H9 (cell line): ENCODE measurements around the gene LPAR3. TPM values are rescaled to one million over a fixed set of nuclear protein-coding genes. Genes with fewer than 3 reads are reported as not detected.

Experiments used
- DNase-seq: peaks from one replicate; pipeline ENCODE4 v3.0.0-alpha.2; 2017
- H2AFZ ChIP-seq: one replicate; pipeline ENCODE4 v1.6.1; 2013; ENCODE audit warnings: mild to moderate bottlenecking, low read length, control low read depth, moderate library complexity
- H2AK5ac ChIP-seq: 2 replicates; pipeline ENCODE4 v1.6.1; 2013; ENCODE audit warnings: low read length, control low read depth, mixed read lengths; ENCODE audit not compliant: insufficient read length
- H2BK120ac ChIP-seq: one replicate; pipeline ENCODE4 v1.6.1; 2013; ENCODE audit warnings: low read depth, mild to moderate bottlenecking, low read length, control low read depth, inconsistent platforms; ENCODE audit not compliant: poor library complexity, severe bottlenecking
- H2BK12ac ChIP-seq: 2 replicates; pipeline ENCODE4 v1.6.1; 2013; ENCODE audit warnings: low read length, control low read depth, mixed read lengths, low read depth; ENCODE audit not compliant: insufficient read length
- H2BK15ac ChIP-seq: 2 replicates; pipeline ENCODE4 v1.6.1; 2013; ENCODE audit warnings: low read depth, low read length, control low read depth
- H2BK20ac ChIP-seq: one replicate; pipeline ENCODE4 v1.6.1; 2013; ENCODE audit warnings: low read depth, mild to moderate bottlenecking, low read length, control low read depth, inconsistent platforms; ENCODE audit not compliant: poor library complexity, severe bottlenecking
- H2BK5ac ChIP-seq: 2 replicates; pipeline ENCODE4 v1.6.1; 2013; ENCODE audit warnings: low read length, control low read depth, mixed read lengths; ENCODE audit not compliant: insufficient read length
- H3K14ac ChIP-seq: 2 replicates; pipeline ENCODE4 v1.6.1; 2013; ENCODE audit warnings: low read length, control low read depth; ENCODE audit not compliant: insufficient read depth
- H3K18ac ChIP-seq: 2 replicates; pipeline ENCODE4 v1.6.1; 2013; ENCODE audit warnings: low read depth, mild to moderate bottlenecking, mixed read lengths, low read length, control low read depth; ENCODE audit not compliant: insufficient read length
- H3K23ac ChIP-seq: 2 replicates; pipeline ENCODE4 v1.6.1; 2013; ENCODE audit warnings: low read length, control low read depth, mixed read lengths, low read depth; ENCODE audit not compliant: insufficient read length
- H3K23me2 ChIP-seq: 2 replicates; pipeline ENCODE4 v1.6.1; 2013; ENCODE audit warnings: low read depth, mild to moderate bottlenecking, mixed read lengths, low read length, control low read depth; ENCODE audit not compliant: insufficient read length, poor library complexity, severe bottlenecking
- H3K27ac ChIP-seq: 2 replicates; pipeline ENCODE4 v1.5.1; 2013; ENCODE audit warnings: low read length, control low read depth, mixed read lengths, low read depth; ENCODE audit not compliant: insufficient read length
- H3K27me3 ChIP-seq: 2 replicates; pipeline ENCODE4 v1.6.1; 2013; ENCODE audit warnings: low read length, control low read depth, inconsistent platforms; ENCODE audit not compliant: insufficient read depth
- H3K4ac ChIP-seq: 2 replicates; pipeline ENCODE4 v1.6.1; 2013; ENCODE audit warnings: low read depth, mild to moderate bottlenecking, control low read depth, inconsistent platforms, low read length, moderate library complexity
- H3K4me1 ChIP-seq: 2 replicates; pipeline ENCODE4 v1.6.1; 2013; ENCODE audit warnings: low read length, control low read depth, inconsistent platforms; ENCODE audit not compliant: insufficient read depth
- H3K4me2 ChIP-seq: 2 replicates; pipeline ENCODE4 v1.6.1; 2013; ENCODE audit warnings: low read length, control low read depth, mixed read lengths; ENCODE audit not compliant: insufficient read length, insufficient read depth
- H3K56ac ChIP-seq: 2 replicates; pipeline ENCODE4 v1.6.1; 2013; ENCODE audit warnings: low read depth, mild to moderate bottlenecking, mixed read lengths, low read length, control low read depth; ENCODE audit not compliant: insufficient read length
- H3K79me1 ChIP-seq: 2 replicates; pipeline ENCODE4 v1.6.1; 2013; ENCODE audit warnings: low read depth, mild to moderate bottlenecking, moderate library complexity, low read length, control low read depth, inconsistent platforms; ENCODE audit not compliant: insufficient read depth, poor library complexity, severe bottlenecking
- H3K79me2 ChIP-seq: 2 replicates; pipeline ENCODE4 v1.6.1; 2013; ENCODE audit warnings: low read length, control low read depth, inconsistent platforms; ENCODE audit not compliant: insufficient read depth
- H3K9ac ChIP-seq: 2 replicates; pipeline ENCODE4 v1.6.1; 2013; ENCODE audit warnings: low read length, control low read depth, mixed read lengths; ENCODE audit not compliant: insufficient read length; ENCODE audit errors: extremely low read depth
- H3K9me3 ChIP-seq: one replicate; pipeline ENCODE4 v1.6.1; 2013; ENCODE audit warnings: low read depth, low read length, inconsistent platforms; ENCODE audit not compliant: control insufficient read depth
- H3T11ph ChIP-seq: one replicate; pipeline ENCODE4 v1.6.1; 2013; ENCODE audit warnings: mild to moderate bottlenecking, low read length, control low read depth, inconsistent platforms
- H4K20me1 ChIP-seq: one replicate; pipeline ENCODE4 v1.6.1; 2013; ENCODE audit not compliant: control insufficient read depth, insufficient read length, insufficient read depth
- H4K5ac ChIP-seq: 2 replicates; pipeline ENCODE4 v1.6.1; 2013; ENCODE audit warnings: low read depth, mild to moderate bottlenecking, mixed read lengths, low read length, control low read depth; ENCODE audit not compliant: insufficient read length
- H4K8ac ChIP-seq: replicated peaks from 2 replicates; pipeline ENCODE4 v1.6.1; 2013; ENCODE audit warnings: low read length, control low read depth, mixed read lengths, low read depth; ENCODE audit not compliant: insufficient read length
- H4K91ac ChIP-seq: 2 replicates; pipeline ENCODE4 v1.6.1; 2013; ENCODE audit warnings: low read depth, mild to moderate bottlenecking, moderate library complexity, mixed read lengths, low read length, control low read depth; ENCODE audit not compliant: insufficient read length
- H3K27ac Mint-ChIP-seq, 3 experiments: 2 replicates in 2 of 3; 3 replicates in 1 of 3; pipeline ENCODE4 v1.8.0; 2020 to 2021; ENCODE audit warnings: mixed read lengths in 3 of 3, mild to moderate bottlenecking in 1 of 3, moderate library complexity in 1 of 3
- H3K27me3 Mint-ChIP-seq: 2 replicates; pipeline ENCODE4 v1.8.0; 2021; ENCODE audit warnings: low read depth, mild to moderate bottlenecking, moderate library complexity, mixed read lengths
- H3K36me3 Mint-ChIP-seq, 3 experiments: 2 replicates in 2 of 3; 3 replicates in 1 of 3; pipeline ENCODE4 v1.8.0; 2020 to 2021; ENCODE audit warnings: low read depth in 3 of 3, mixed read lengths in 3 of 3; ENCODE audit not compliant: insufficient read depth in 1 of 3
- H3K4me1 Mint-ChIP-seq, 2 experiments: 2 replicates each; pipeline ENCODE4 v1.8.0; 2020; ENCODE audit warnings: mixed read lengths in 2 of 2
- H3K4me3 Mint-ChIP-seq, 2 experiments: 2 replicates in 1 of 2; 3 replicates in 1 of 2; pipeline ENCODE4 v1.8.0; 2020 to 2021; ENCODE audit warnings: mild to moderate bottlenecking in 2 of 2, mixed read lengths in 2 of 2, moderate library complexity in 1 of 2
- H3K9me3 Mint-ChIP-seq, 2 experiments: 2 replicates in 1 of 2; 3 replicates in 1 of 2; pipeline ENCODE4 v1.8.0; 2020; ENCODE audit warnings: mild to moderate bottlenecking in 2 of 2, mixed read lengths in 2 of 2, moderate library complexity in 1 of 2
- CTCF ChIP-seq: fragments of 200-600 bp; sonication (generic); conservative IDR thresholded peaks from 3 replicates; pipeline ENCODE4 v1.8.0; 2021; ENCODE audit warnings: antibody characterized with exemption, mild to moderate bottlenecking
- WGBS: extraction: QIAGEN DNeasy Blood & Tissue Kit; methylation state at CpG from one replicate; pipeline ENCODE4 v1.1.7; 2013; ENCODE audit warnings: missing lambda C conversion rate, low lambda C conversion rate, mixed read lengths; ENCODE audit not compliant: insufficient read length; ENCODE audit errors: extremely low coverage; 5-methylcytosine and 5-hydroxymethylcytosine counted together
- total RNA-seq: library from RNA; stranded (reverse); gene quantifications from 2 replicates; pipeline ENCODE4 v1.2.1, GENCODE V29; 2021

Gene LPAR3
- total RNA-seq, 1 experiment from 2014 or later: 3.0 TPM

GRCh38 chr1:84809023-84809422, 84.0 kb downstream of the LPAR3 start:
- Histone ChIP-seq H3K23ac (no peak overlapping the region), H4K5ac (no peak overlapping the region), H3K23me2 (no peaks in the 10 kb centered on the region), H3K9me3 (no peaks in the 10 kb centered on the region), H3K9ac (no peak overlapping the region), H2BK20ac (no peak overlapping the region), H4K91ac (no peak overlapping the region), H3K79me1 (no peaks in the 10 kb centered on the region), H3K56ac (no peak overlapping the region), H4K20me1 (no peaks in the 10 kb centered on the region), H3K14ac (no peak overlapping the region), H3K4ac (no peak overlapping the region), H3K4me2 (no peak overlapping the region), H3K4me1 (no peaks in the 10 kb centered on the region), H2AK5ac (no peak overlapping the region), H2BK12ac (no peak overlapping the region), H2BK15ac (no peak overlapping the region), H3K27me3 (no peaks in the 10 kb centered on the region), H2AFZ (no peak overlapping the region), H3K27ac (no peak overlapping the region), H3K79me2 (no peaks in the 10 kb centered on the region), H4K8ac (no peak overlapping the region), H2BK5ac (no peak overlapping the region), H3T11ph (no peak overlapping the region), H3K18ac (no peak overlapping the region), H2BK120ac (no peak overlapping the region)
- no peaks in the 10 kb centered on the region for H3K27me3 Mint-ChIP-seq
- no peak overlapping the region for H3K27ac Mint-ChIP-seq
- H3K36me3 Mint-ChIP-seq: no peaks in the 10 kb centered on the region
- no CpG with 5 or more reads among the region's 3 CpGs for WGBS
- H3K9me3 Mint-ChIP-seq: no peaks in the 10 kb centered on the region
- H3K4me3 Mint-ChIP-seq: no peak overlapping the region
- no peak for TF ChIP-seq CTCF
- H3K4me1 Mint-ChIP-seq: no peaks in the 10 kb centered on the region; a peak in 1 of 4 replicates
- no peak for DNase-seq
